ENCODE measurements around the gene PHPT1.

DNA sequence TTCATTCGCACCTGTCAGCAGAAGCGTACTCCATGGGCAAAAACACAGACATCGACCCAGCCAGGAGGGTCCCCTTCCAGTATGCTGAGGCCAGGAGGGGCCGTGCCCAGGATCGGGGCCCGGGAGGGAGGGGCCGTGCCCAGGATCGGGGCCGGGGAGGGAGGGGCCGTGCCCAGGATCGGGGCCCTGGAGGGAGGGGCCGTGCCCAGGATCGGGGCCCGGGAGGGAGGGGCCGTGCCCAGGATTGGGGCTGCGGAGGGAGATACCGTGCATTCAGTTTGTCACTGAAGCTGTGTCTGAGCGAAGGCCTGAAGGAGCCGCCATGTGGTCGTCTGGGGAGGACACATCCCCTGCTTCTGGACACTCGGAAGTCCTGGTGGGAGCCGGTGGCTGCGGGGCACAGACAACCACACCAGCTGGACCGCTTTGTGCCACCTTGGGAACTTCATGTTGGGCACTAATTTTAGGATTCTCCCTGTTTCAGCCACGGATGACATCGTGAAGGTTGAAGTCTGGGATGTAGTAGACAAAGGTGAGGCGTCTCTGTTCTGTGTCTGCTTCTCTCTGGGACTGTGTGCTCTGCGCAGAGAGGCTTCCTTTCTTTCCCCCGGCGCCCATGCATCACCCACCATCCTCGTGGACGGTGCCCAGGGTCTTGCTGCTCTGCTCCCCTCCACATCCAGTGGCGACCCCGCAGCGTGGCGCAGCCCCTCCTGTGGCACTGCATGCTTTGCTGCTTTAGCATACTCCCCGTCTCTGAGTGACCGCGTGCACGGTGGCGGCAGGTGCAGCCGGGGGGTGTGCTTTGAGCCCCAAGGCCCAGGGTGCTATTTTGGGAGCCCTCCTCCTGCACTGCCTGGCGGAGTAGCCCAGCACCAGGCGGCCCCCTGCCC lies 23.7 kb upstream of the PHPT1 start:
- TF ChIP-seq, protein P1, sequence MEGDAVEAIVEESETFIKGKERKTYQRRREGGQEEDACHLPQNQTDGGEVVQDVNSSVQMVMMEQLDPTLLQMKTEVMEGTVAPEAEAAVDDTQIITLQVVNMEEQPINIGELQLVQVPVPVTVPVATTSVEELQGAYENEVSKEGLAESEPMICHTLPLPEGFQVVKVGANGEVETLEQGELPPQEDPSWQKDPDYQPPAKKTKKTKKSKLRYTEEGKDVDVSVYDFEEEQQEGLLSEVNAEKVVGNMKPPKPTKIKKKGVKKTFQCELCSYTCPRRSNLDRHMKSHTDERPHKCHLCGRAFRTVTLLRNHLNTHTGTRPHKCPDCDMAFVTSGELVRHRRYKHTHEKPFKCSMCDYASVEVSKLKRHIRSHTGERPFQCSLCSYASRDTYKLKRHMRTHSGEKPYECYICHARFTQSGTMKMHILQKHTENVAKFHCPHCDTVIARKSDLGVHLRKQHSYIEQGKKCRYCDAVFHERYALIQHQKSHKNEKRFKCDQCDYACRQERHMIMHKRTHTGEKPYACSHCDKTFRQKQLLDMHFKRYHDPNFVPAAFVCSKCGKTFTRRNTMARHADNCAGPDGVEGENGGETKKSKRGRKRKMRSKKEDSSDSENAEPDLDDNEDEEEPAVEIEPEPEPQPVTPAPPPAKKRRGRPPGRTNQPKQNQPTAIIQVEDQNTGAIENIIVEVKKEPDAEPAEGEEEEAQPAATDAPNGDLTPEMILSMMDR (IDR thresholded peaks at IDR 0.05), result no peak
- no peak for TF ChIP-seq EP300 (IDR thresholded peaks at IDR 0.05)
